Measurements from ENCODE around the gene AP1M1.

Gene AP1M1

GRCh38 chr19:16197622-16198369 is at the start of gene AP1M1:
AP1M1 (plus strand) TSS chr19:16197911; CDS start chr19:16198027, 116 bp downstream.
- Histone ChIP-seq H3K27me3 (ENCODE audit: low read length) (no peaks in the 10 kb centered on the region), H3K9me3 (ENCODE audit: insufficient read depth, low read length) (no peaks in the 10 kb centered on the region), H3K4me3 (ENCODE audit: insufficient read depth, low read length, poor library complexity, severe bottlenecking) (peak within 1 kb of the TSS; percentile 82), H3K4me2 (ENCODE audit: low read depth, low read length, poor library complexity, severe bottlenecking) (peak within 1 kb of the TSS; percentile 98), H3K9me2 (replicated peaks; ENCODE audit: insufficient read depth, low read length) (no peaks in the 10 kb centered on the region), H4K20me1 (ENCODE audit: low read depth, low read length) (no peaks in the 10 kb centered on the region), H3K79me2 (ENCODE audit: insufficient read depth, low read length) (peaks cover 29% of the 10 kb centered on the region), H3F3A (ENCODE audit: insufficient read depth) (peaks cover 3% of the 10 kb centered on the region; the same call in 1 of the 2 replicates), H3K9ac (ENCODE audit: low read length) (peak within 1 kb of the TSS; percentile 83), H3K27ac (ENCODE audit: low read depth, low read length) (peak within 1 kb of the TSS; percentile 64), H2AFZ (ENCODE audit: low read depth, low read length, severe bottlenecking) (peak within 1 kb of the TSS; percentile 21), H3K36me3 (ENCODE audit: low read length) (no peaks in the 10 kb centered on the region)
- no peak for TF ChIP-seq EZH2phosphoT487 (conservative IDR thresholded peaks at IDR 0.05; ENCODE audit: low read length)
- TF ChIP-seq, protein P1, sequence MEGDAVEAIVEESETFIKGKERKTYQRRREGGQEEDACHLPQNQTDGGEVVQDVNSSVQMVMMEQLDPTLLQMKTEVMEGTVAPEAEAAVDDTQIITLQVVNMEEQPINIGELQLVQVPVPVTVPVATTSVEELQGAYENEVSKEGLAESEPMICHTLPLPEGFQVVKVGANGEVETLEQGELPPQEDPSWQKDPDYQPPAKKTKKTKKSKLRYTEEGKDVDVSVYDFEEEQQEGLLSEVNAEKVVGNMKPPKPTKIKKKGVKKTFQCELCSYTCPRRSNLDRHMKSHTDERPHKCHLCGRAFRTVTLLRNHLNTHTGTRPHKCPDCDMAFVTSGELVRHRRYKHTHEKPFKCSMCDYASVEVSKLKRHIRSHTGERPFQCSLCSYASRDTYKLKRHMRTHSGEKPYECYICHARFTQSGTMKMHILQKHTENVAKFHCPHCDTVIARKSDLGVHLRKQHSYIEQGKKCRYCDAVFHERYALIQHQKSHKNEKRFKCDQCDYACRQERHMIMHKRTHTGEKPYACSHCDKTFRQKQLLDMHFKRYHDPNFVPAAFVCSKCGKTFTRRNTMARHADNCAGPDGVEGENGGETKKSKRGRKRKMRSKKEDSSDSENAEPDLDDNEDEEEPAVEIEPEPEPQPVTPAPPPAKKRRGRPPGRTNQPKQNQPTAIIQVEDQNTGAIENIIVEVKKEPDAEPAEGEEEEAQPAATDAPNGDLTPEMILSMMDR (IDR thresholded peaks at IDR 0.05; ENCODE audit: insufficient read depth, low read length, poor library complexity, severe bottlenecking) = no peak

DNA sequence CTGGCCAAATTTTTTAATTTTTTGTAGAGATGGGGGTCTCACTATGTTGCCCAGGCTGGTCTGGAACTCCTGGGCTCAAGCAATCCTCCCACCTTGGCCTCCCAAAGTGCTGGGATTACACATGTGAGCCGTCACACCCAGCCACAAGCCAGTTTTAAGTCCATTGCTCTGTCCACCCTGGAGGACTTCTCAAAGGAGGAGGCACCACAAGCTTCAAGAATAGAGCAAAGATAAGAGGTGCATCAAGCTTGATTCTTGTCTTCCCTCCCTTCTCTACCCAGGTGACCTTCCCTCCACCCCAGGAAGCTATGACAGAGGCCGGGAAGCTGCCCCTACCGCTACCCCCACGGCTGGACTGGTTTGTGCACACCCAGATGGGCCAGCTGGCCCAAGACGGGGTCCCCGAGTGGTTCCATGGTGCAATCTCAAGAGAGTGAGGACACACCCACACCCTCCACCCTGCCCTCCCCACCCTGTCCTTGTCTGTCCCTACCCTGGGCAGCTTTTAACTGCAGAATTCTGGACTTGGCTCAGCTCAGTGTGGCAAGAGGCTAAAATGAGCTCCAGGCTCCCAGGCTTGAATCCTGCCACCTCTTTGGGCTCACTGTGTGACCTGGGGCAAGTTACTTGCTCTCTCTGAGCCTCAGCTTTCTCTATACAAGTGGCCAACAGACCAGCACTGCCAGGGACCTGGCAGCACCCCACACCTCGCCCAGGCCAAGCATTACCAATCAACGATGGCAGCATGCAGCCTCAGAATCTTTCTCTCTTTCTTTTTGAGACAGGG is 49.1 kb upstream of the AP1M1 start:
- TF ChIP-seq EZH2phosphoT487 (conservative IDR thresholded peaks at IDR 0.05; ENCODE audit: low read length) = no peak
- TF ChIP-seq, protein P1 (IDR thresholded peaks at IDR 0.05; ENCODE audit: insufficient read depth, low read length, poor library complexity, severe bottlenecking) = no peak
- Histone ChIP-seq H3K79me2 (ENCODE audit: insufficient read depth, low read length) (peaks cover 45% of the 10 kb centered on the region), H3K27ac (ENCODE audit: low read depth, low read length) (peak overlapping the region; percentile 74), H3K9me3 (ENCODE audit: insufficient read depth, low read length) (no peaks in the 10 kb centered on the region), H2AFZ (ENCODE audit: low read depth, low read length, severe bottlenecking) (no peak overlapping the region), H3K9me2 (replicated peaks; ENCODE audit: insufficient read depth, low read length) (no peaks in the 10 kb centered on the region), H3K4me3 (ENCODE audit: insufficient read depth, low read length, poor library complexity, severe bottlenecking) (no peak overlapping the region), H3K4me2 (ENCODE audit: low read depth, low read length, poor library complexity, severe bottlenecking) (peak overlapping the region; percentile 4), H3F3A (ENCODE audit: insufficient read depth) (peaks cover 37% of the 10 kb centered on the region), H3K36me3 (ENCODE audit: low read length) (peaks cover 12% of the 10 kb centered on the region), H3K27me3 (ENCODE audit: low read length) (no peaks in the 10 kb centered on the region), H4K20me1 (ENCODE audit: low read depth, low read length) (no peaks in the 10 kb centered on the region), H3K9ac (ENCODE audit: low read length) (no peak overlapping the region; the same call in 1 of the 2 replicates)

DNA sequence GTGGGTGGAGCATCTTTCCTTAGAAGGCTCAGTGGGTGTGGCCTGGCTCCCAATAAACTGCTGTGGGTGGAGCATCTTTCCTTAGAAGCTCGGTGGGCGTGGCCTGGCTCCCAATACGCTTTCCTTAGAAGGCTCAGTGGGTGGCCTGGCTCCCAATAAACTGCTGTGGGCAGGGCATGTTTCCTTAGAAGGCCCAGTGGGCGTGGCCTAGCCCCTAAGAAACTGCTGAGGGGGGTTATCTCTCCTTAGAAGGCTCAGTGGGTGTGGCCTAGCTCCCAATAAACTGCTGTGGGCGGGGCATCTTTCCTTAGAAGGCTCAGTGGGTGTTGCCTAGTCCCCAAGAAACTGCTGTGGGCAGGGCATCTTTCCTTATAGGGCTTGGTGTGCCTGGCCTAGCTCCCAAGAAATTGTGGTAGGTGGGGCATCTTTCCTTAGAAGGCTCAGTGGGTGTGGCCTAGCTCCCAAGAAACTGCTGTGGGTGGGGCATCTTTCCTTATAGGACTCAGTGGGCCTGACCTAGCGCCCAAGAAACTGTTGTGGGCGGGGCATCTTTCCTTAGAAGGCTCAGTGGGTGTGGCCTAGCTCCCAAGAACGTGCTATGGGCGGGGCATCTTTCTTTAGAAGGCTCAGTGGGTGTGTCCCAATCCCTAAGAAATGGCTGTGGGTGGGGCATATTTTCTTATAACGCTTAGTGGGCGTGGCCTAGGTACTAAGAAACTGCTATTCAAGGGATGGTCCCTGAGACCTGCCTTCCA is 44.0 kb upstream of the AP1M1 start:
- Histone ChIP-seq H3K9me3 (ENCODE audit: insufficient read depth, low read length) (no peaks in the 10 kb centered on the region), H3F3A (ENCODE audit: insufficient read depth) (peaks cover 30% of the 10 kb centered on the region), H3K4me3 (ENCODE audit: insufficient read depth, low read length, poor library complexity, severe bottlenecking) (no peak overlapping the region), H2AFZ (ENCODE audit: low read depth, low read length, severe bottlenecking) (no peak overlapping the region), H4K20me1 (ENCODE audit: low read depth, low read length) (no peaks in the 10 kb centered on the region), H3K79me2 (ENCODE audit: insufficient read depth, low read length) (0 out of 2 replicates have a peak, but pooled peaks cover 3% of the 10 kb centered on the region), H3K27me3 (ENCODE audit: low read length) (no peaks in the 10 kb centered on the region), H3K27ac (ENCODE audit: low read depth, low read length) (no peak overlapping the region), H3K36me3 (ENCODE audit: low read length) (peaks cover 32% of the 10 kb centered on the region), H3K9me2 (replicated peaks; ENCODE audit: insufficient read depth, low read length) (no peaks in the 10 kb centered on the region), H3K4me2 (ENCODE audit: low read depth, low read length, poor library complexity, severe bottlenecking) (no peak overlapping the region), H3K9ac (ENCODE audit: low read length) (no peak overlapping the region)
- no peak for TF ChIP-seq EZH2phosphoT487 (conservative IDR thresholded peaks at IDR 0.05; ENCODE audit: low read length)
- TF ChIP-seq, protein P1 (IDR thresholded peaks at IDR 0.05; ENCODE audit: insufficient read depth, low read length, poor library complexity, severe bottlenecking) = no peak

All from SU-DHL-6 (cell line).